Mucosa of stomach (tissue), 1 donor: Measurements from ENCODE around the gene THAP11.
"Not testable (repeated sequence)": the region's sequence is repeated elsewhere in the genome, so short reads cannot be mapped to it uniquely, and the experiment has no call there.

Experiments used
- H3K27me3 ChIP-seq: one replicate; pipeline ENCODE4 v1.7.0; 2013; ENCODE audit warnings: mild to moderate bottlenecking, low read length; ENCODE audit not compliant: control insufficient read depth, insufficient read depth
- H3K36me3 ChIP-seq: one replicate; pipeline ENCODE4 v1.7.0; 2013; ENCODE audit warnings: low read length; ENCODE audit not compliant: control insufficient read depth, insufficient read depth
- H3K4me1 ChIP-seq: one replicate; pipeline ENCODE4 v1.7.0; 2013; ENCODE audit warnings: mild to moderate bottlenecking, low read length; ENCODE audit not compliant: control insufficient read depth, insufficient read depth
- H3K4me3 ChIP-seq: one replicate; pipeline ENCODE4 v1.7.0; 2013; ENCODE audit warnings: low read length
- H3K9ac ChIP-seq: one replicate; pipeline ENCODE4 v1.7.0; 2013; ENCODE audit warnings: mild to moderate bottlenecking, low read length, moderate library complexity
- H3K9me3 ChIP-seq: one replicate; pipeline ENCODE4 v1.7.0; 2013; ENCODE audit warnings: mild to moderate bottlenecking, low read length, moderate library complexity; ENCODE audit not compliant: control insufficient read depth
- donor health status: Pancreatic carcinoma.

Gene THAP11

DNA sequence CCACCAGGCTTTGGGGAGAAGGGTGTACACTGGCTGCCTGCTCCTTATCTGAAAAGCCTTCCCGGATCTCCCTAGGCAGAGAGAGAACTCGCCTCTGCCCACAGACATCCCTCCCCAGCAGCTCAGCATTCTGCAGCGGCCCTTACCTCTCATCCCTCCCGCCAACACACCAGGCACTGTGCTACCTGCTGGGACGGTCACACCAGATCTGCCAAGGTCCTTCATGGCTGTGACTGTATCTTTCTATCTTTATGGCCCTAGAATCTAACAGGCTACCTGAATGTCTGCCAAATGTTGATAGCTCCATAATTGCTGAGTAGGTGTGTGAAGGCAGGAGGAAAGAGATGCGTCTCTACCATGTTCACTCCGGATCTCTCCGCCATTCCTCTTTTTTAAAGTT, 27.6 kb upstream of the THAP11 start:
- no peaks in the 10 kb centered on the region for H3K27me3 ChIP-seq
- H3K4me1 ChIP-seq, result no peaks in the 10 kb centered on the region
- no peak overlapping the region for H3K4me3 ChIP-seq
- no peaks in the 10 kb centered on the region for H3K9me3 ChIP-seq
- H3K9ac ChIP-seq, result no peak overlapping the region
- H3K36me3 ChIP-seq, result no peaks in the 10 kb centered on the region

DNA sequence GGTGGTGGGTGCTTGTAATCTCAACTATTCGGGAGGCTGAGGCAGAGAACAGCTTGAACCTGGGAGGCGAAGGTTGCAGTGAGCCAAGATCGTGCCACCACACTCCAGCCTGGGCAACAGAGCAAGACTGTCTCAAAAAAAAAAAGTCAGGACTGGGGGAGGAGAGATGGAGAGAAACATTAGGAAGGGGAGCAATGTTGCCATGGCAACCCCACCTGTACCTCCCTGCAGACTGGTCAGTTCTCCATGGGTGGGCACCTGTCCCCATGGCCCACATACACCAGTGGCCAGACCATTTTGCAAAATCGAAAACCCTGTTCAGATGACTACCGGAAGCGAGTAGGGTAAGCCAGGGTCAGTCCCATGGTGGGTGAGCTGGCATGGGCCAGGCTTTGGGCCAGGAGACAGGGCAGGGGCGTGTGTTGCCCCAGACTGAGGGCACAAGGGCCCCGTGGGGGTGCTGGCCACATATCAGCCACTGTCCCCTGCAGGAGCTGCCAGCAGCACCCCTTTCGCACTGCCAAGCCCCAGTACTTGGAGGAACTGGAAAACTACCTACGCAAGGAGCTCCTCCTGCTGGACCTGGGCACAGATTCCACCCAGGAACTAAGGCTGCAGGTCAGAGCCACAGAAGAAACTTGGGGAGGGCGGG, 21.4 kb upstream of the THAP11 start:
- Histone ChIP-seq H3K36me3 (no peaks in the 10 kb centered on the region), H3K4me1 (no peaks in the 10 kb centered on the region), H3K9me3 (no peaks in the 10 kb centered on the region), H3K27me3 (no peaks in the 10 kb centered on the region), H3K9ac (no peak overlapping the region), H3K4me3 (no peak overlapping the region)

DNA sequence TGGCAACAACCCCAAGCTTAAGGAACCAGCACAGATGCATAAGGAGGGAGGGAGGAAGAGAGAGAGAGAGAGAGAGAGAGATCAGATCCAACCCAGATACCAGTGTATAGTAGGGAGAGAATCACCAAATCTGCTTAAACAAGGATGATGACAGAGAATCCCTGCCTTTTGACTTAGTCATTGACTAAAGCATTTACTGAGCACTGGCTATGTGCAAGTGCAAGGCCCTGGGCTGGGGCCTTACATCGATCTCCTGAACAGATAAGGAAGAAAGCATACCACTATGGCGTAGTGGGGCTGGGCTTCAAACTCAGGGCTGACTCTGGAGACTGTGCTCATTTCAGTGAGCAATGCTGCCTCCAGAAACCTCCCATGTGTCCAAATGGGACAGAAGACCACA, 19.6 kb upstream of the THAP11 start:
- no peaks in the 10 kb centered on the region for H3K27me3 ChIP-seq
- H3K4me1 ChIP-seq, result no peaks in the 10 kb centered on the region
- H3K9me3 ChIP-seq, result no peaks in the 10 kb centered on the region
- no peak overlapping the region for H3K9ac ChIP-seq
- no peaks in the 10 kb centered on the region for H3K36me3 ChIP-seq
- H3K4me3 ChIP-seq, result no peak overlapping the region

DNA sequence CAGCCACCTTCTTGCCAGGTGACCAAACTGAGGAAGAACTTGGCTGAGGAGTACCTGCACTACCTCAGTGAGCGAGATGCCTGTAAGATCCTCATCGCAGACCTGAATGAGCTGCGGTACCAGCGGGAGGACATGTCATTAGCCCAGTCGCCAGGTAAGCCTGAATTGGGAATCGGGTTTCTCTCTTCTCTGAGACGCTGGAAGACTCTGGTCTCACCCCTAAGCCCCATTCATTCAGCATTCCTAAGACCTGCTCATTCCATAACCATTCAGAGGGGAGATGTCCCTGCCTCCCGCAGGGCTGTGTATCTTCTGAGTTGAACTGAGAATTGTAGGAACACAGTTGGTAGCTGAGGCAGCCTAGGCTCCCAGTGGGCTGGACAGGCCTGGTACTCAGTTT, 17.0 kb upstream of the THAP11 start:
- H3K9me3 ChIP-seq, result no peaks in the 10 kb centered on the region
- no peak overlapping the region for H3K9ac ChIP-seq
- H3K4me1 ChIP-seq, result no peaks in the 10 kb centered on the region
- no peak overlapping the region for H3K4me3 ChIP-seq
- no peaks in the 10 kb centered on the region for H3K27me3 ChIP-seq
- peaks cover 6% of the 10 kb centered on the region for H3K36me3 ChIP-seq

DNA sequence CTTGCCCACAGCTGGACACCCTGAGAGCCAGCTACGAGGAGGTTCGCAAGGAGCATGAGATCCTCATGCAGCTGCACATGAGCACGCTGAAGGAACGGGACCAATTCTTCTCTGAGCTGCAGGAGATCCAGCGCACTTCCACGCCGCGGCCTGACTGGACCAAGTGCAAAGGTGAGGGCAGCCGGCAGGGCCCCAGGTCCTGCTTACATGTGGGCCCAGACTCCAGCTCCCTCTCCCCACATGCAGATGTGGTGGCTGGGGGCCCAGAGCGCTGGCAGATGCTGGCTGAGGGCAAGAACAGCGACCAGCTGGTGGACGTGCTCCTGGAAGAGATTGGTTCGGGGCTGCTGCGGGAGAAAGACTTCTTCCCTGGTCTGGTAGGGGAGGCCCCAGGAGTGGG, 16.2 kb upstream of the THAP11 start:
- no peak overlapping the region for H3K4me3 ChIP-seq
- H3K4me1 ChIP-seq, result no peaks in the 10 kb centered on the region
- no peaks in the 10 kb centered on the region for H3K9me3 ChIP-seq
- H3K9ac ChIP-seq, result no peak overlapping the region
- no peaks in the 10 kb centered on the region for H3K27me3 ChIP-seq
- H3K36me3 ChIP-seq, result peaks cover 6% of the 10 kb centered on the region

DNA sequence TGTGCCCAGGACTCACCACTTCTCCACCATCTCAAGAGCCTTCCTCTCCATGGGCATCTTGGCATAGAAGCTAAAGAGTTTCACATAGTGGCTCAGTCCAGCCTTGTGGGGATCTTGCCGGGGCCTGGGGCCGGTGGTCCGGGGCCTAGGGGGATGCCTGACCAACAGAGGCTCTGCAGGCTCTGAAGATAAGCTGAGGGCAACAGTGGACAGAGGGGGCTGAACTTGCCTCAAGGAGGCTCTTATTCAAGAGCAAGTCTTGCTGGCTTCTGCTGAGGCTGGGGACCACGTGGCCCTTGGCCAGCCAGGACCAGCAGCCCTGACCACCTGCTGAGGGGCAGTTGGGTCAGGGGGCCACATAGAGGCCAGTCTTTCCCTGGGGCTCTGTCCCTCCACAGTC, 13.5 kb upstream of the THAP11 start:
- Histone ChIP-seq H3K4me1 (peaks cover 9% of the 10 kb centered on the region), H3K36me3 (peaks cover 12% of the 10 kb centered on the region), H3K9ac (no peak overlapping the region), H3K4me3 (no peak overlapping the region), H3K9me3 (no peaks in the 10 kb centered on the region), H3K27me3 (no peaks in the 10 kb centered on the region)

DNA sequence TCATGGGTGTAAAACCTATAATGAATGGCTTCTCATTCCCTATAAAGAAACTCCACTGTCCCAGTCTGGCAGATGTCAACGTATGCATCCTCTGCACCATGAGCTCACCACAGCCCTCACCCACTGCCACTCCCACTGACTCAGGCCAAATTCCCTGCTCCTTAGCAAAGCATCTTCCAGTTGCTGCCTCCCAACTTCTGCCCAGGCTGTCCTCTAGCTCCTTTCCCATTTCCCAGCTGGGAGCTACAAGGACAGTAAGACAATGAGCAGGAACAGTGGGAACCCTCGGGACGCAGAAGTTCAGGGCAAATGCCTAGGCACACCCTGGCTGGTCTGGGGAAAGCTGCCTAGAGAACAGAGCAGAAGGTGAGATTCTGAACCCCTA, 9.1 kb upstream of the THAP11 start:
- Histone ChIP-seq H3K9ac (peak overlapping the region; percentile 77), H3K4me1 (peaks cover 13% of the 10 kb centered on the region), H3K4me3 (peak overlapping the region; percentile 74), H3K9me3 (no peaks in the 10 kb centered on the region), H3K27me3 (no peaks in the 10 kb centered on the region), H3K36me3 (peaks cover 12% of the 10 kb centered on the region)

DNA sequence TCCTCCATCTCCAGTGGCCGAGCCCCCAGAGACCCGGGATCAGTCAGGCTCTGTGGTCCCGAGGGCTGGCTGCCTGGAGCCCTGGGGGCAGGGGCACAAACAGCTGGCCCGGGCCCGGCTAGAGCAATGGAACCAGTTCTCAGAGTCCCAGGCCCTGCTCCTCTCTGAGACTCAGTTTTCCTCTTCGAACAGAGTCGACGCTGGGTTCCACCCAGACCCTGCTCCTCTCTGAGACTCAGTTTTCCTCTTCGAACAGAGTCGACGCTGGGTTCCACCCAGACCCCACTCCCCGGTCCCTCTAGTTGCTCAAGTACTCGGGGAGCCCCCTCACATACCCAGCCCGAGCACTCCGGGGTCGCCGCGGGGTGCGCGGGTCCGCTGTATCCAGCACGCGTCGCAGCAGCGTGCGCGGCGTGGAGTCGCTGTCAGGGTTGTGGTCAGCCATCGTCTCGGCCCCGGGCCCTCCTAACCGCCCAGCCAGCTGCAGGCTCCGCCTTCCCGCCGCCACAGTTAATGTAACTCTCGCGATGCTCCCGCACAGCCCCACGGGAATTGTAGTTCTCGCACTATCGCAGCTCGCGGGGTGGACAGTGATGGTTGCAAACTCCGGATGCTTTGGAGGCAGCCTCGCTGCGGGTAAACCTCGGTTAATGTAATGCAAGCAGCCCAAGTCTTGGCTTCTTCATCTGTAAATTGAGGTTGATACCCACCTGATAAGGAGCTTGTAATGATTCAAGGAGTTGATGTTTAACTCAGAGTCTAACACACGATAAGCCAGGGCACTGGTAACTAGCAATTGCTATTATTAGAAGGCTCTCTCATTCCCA, 8.5 kb upstream of the THAP11 start:
- peak overlapping the region; percentile 74 for H3K4me3 ChIP-seq
- H3K4me1 ChIP-seq, result peaks cover 13% of the 10 kb centered on the region
- no peaks in the 10 kb centered on the region for H3K9me3 ChIP-seq
- no peaks in the 10 kb centered on the region for H3K27me3 ChIP-seq
- H3K9ac ChIP-seq, result peak overlapping the region; percentile 77
- H3K36me3 ChIP-seq, result peaks cover 12% of the 10 kb centered on the region

DNA sequence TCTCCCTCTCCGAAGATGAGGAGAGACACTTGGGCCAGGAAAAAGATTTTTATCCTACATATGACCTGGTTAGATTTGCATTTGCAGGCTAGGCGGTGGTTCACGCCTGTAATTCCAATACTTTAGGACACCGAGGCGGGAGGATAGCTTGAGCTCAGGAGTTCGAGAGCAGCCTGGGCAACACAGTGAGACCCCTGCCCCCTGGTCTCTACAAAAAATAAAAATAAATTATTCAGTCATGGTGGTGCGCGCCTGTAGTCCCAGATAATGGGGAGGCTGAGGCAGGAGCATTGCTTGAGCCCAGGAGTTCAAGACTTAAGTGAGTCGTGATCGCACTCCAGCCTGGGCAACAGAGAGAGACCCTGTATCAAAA, 7.9 kb upstream of the THAP11 start:
- peaks cover 12% of the 10 kb centered on the region for H3K36me3 ChIP-seq
- H3K9ac ChIP-seq, result peak overlapping the region; percentile 77
- H3K4me3 ChIP-seq, result peak overlapping the region; percentile 74
- H3K27me3 ChIP-seq, result no peaks in the 10 kb centered on the region
- peaks cover 13% of the 10 kb centered on the region for H3K4me1 ChIP-seq
- no peaks in the 10 kb centered on the region for H3K9me3 ChIP-seq

DNA sequence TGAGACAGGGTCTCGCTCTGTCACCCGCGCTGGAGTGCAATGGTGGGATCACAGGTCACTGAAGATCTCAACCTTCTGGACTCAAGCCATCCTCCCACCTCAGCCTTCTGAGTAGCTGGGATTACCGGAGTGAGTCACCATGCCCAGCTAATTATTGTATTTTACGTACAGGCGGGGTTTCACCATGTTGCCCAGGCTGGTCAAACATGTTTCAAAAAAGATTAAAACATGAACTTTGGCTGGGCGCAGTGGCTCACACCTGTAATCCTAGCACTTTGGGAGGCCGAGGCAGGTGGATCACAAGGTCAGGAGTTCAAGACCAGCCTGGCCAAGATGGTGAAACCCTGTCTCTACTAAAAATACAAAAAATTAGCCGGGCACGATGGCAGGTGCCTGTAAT, 4.9 kb upstream of the THAP11 start:
- peaks cover 19% of the 10 kb centered on the region for H3K4me1 ChIP-seq
- H3K27me3 ChIP-seq, H3K4me3 ChIP-seq, H3K9ac ChIP-seq, H3K36me3 ChIP-seq, H3K9me3 ChIP-seq: not testable (repeated sequence)

DNA sequence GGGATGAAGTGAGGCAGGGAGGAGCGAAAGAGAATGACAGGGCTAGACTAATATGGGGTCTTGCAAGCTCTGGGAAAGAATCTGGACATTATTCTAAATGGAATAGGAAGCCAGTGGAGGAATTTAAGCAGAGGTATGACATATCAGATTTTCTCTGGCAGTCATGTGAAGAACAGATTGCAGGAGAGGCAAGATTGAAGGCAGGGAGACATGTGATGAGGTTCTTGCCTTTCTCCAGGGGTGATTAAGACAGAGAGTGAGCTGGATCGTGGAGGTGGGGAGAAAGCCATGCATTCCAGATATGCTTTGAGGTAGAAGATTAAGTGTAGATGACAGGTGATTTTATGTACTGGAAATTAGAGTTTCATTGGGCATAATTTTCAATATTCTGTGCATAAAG, 4.3 kb upstream of the THAP11 start:
- Histone ChIP-seq H3K9ac (no peak overlapping the region), H3K27me3 (no peaks in the 10 kb centered on the region), H3K9me3 (no peaks in the 10 kb centered on the region), H3K4me3 (no peak overlapping the region), H3K4me1 (peaks cover 15% of the 10 kb centered on the region), H3K36me3 (no peaks in the 10 kb centered on the region)

DNA sequence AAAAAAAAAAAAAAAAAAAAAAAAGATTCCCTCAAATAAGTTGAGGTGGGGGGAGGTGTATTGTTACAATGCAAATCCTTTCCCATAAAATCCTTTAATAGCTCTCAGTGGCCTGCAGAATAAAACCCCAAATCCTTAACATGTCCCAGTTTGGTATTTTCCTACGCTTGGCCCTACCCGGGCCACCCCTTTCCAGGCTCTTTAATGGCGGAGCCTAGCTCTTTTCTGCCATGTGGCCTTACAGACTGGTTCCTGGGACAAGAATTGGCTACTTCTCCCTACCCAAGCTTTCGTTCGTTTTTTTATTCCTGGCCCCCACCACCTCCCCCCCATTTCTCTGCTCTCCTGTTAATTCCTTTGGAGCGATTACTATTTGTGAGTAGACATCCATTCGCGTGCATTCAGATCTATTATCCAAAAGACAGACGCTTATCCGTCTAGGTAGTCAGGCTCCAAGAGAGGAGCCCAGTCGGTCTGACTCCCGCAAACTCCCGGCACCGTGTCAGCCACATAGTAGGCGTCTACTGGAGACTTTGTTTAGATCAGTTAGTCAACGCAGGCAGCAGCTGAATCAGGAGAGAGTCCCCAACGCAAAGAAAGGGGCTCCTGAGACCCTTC, 813 bp upstream of the THAP11 start:
- Histone ChIP-seq H3K9me3 (no peaks in the 10 kb centered on the region), H3K27me3 (no peaks in the 10 kb centered on the region), H3K9ac (peak overlapping the region; percentile 86), H3K4me3 (peak overlapping the region; percentile 93), H3K36me3 (no peaks in the 10 kb centered on the region), H3K4me1 (peaks cover 38% of the 10 kb centered on the region)
